IPS-NIHi11 (cell line): Measurements from ENCODE around the gene SNPH.
"Not testable (repeated sequence)": the region's sequence is repeated elsewhere in the genome, so short reads cannot be mapped to it uniquely, and the experiment has no call there.

Source experiments
- DNase-seq: peaks from one replicate; pipeline ENCODE4 v3.0.0; 2012; ENCODE audit warnings: mixed read lengths, low spot score

The SNPH gene

GRCh38 chr20:1338801-1339200, 72.7 kb downstream of the SNPH start:
- DNase-seq: no peak

DNA sequence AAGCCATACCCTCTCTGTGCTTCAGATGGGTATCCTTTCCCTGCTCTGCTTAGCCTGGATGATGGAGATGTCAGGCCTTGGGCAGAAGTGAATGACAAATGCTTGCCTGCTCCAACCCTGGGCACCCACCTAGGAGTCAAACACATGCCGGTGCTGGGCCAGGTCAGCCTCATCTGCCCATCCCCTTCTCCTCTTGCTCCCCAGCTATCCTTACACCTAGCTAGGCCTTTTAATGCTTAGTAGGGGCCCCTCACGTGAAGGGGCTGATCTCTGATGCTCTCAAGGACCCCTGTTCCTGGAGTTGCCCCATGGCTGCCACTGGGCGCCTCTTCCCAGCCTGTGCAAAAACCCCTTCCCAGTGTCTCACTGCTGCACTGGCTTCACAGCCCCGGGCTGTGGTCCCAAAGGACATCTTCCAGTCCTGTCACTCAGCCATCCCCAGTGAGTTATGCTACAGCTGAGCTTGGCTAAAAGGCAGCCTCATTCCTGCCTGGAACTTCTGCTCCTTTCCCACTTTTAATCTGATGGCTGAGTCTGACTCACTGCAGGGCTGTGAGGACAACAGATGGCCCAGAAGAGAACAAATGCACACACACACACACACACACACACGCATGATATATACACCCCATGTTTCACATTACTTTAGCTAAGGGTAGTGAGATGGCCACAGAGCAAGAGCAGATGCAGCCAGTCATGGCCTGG, 75.6 kb downstream of the SNPH start:
- no peak for DNase-seq

DNA sequence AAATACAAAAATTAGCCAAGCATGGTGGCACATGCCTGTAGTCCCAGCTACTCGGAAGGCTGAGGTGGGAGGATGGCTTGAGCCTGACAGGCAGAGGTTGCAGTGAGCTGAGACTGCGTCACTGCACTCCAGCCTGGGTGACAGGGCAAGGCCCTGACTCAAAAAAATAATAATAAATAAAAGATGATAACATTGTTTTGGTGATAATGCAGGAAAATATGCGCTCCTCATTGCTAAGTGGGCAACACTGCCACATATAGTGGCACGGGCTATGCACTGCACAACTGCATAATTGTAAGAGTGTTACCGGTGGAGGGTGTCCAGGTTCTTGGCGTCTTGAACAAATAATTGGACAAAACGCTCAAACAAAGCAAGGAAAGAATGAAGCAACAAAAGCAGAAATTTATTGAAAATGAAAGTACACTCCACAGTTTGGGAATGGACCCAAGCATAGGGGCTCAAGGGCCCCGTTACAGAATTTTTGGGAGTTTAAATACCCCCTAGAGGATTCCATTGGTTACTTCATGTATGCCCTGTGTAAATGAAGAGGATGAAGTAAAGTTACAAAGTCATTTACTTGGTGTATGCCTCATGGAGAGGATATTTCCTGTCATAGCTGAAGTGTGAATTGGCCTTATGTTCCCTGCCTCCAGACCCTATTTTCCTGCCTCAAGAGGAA, 77.5 kb downstream of the SNPH start:
- not testable (repeated sequence) for DNase-seq

- no peak for DNase-seq
Observed at GRCh38 chr20:1345030-1345755, 79.1 kb downstream of the SNPH start.

- no peak for DNase-seq
Observed at GRCh38 chr20:1345756-1346093, 79.6 kb downstream of the SNPH start.

- DNase-seq: no peak
Observed at GRCh38 chr20:1346315-1346969, 80.3 kb downstream of the SNPH start.

DNA sequence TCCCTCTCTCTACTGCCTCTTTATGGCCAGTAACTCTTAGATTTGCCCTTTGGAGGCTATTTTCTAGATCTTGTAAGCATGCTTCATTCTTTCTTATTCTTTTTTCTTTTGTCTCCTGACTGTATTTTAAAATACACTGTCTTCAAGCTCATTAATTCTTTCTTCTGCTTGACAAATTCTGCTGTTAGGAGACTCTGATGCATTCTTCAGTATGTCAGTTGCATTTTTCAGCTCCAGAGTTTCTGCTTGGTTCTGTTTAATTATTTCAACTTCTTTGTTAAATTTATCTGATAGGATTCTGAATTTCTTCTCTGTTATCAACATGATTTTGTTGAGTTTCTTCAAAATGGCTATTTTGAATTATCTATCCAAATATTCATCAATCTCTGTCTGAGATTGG, 87.9 kb downstream of the SNPH start:
- DNase-seq: no peak

- no peak for DNase-seq
Observed at GRCh38 chr20:1357921-1358671, 92.0 kb downstream of the SNPH start.
